ENCODE results near the gene PIERCE2. TPM values are rescaled to one million over a fixed set of nuclear protein-coding genes. Genes with fewer than 3 reads are reported as not detected.

The PIERCE2 gene, protein sequence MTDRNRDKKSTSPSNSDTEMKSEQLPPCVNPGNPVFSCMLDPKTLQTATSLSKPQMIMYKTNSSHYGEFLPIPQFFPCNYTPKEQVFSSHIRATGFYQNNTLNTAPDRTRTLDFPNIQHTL
- total RNA-seq (2014; rRNA removed; shearing (Covaris generic)) = not detected in 2 replicates

DNA sequence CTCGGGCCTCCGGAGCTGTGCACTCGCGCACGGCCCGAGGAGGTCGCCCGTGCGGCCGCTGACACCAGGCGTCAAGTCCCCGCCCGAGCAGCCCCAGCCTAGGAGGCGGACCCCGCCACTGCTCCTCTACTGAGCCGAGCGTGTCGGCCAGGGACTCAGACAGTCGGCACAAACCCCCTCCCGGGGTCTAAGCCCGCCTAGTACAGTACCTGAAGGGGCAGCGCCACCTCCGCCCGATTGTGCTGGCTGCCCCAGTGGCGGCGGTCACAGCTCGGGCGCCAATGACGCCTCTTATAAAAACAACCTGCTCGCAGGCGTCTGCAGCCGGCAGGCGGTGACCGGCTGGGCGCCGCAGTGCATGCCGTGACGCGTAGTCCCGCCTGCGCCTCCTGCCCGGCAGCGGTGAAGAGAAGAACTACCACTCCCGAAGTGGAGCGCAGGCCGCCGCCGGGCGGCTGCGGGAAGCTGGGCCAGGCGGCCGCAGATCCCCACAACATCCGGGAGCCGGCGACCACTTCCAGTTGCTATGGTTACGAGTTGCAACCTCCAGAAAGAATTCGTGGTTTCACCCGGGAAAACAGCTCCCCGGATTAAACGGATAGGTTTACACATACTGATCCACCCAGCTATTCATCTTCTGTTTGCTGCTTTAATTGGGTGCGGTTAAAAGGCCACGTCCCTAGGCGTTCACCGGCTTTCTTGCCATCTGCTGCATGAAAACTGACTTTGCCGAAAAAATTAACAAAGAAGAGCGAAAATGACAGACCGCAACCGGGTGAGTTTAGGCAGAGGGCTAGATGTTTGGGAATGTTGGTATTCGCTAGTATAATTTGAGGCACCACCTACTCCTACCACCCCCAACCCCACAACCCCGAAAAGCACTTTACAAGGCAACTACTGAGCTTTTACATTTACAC, at the start of gene PIERCE2, which contains the start of gene CCPG1:
TSS of gene PIERCE2 (plus strand) at position 484 of the 917 bp plus-strand sequence. CDS start at position 758, 274 bp downstream.
TSS of gene CCPG1 (minus strand) at position 348 of the 917 bp plus-strand sequence. CDS start 18,935 bp downstream, outside the sequence.
- H3K27me3 ChIP-seq (replicated peaks) = no peaks in the 10 kb centered on the region
- DNase-seq (ENCODE audit: low read depth in 1 of 2, low spot score in 2 of 2) = peak; percentile 94 to 96
- 0 out of 2 replicates have a peak, but pooled peaks cover 2% of the 10 kb centered on the region for H3K4me1 ChIP-seq (replicated peaks)
- peak within 1 kb of the TSS; percentile 52 for H3K27ac ChIP-seq
- no peaks in the 10 kb centered on the region; the same call in 1 of the 2 replicates for H3K36me3 ChIP-seq
- H3K4me3 ChIP-seq = peak within 1 kb of the TSS; percentile 67
- no peaks in the 10 kb centered on the region for H3K9me3 ChIP-seq (replicated peaks)

DNA sequence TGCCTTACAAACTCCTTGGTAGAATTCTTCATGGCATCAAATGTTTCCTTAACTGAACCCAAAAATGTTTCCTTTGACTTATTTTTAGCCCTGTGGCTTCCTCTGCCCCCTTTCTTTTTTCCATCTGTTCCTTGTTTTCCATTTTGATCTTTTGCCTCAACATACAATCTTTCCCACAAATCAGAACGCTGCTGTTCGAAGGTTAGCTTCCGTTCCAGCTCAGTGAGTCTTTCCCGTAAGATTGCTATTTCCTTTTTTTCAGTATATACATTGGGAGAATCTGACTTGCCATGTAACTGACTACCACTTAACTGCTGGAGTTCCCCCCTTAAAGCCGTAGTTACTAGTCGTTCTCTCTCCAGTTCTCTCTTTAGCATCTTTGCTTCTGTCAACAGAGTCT, 48.0 kb upstream of the PIERCE2 start:
- H3K4me1 ChIP-seq (replicated peaks) = no peaks in the 10 kb centered on the region

DNA sequence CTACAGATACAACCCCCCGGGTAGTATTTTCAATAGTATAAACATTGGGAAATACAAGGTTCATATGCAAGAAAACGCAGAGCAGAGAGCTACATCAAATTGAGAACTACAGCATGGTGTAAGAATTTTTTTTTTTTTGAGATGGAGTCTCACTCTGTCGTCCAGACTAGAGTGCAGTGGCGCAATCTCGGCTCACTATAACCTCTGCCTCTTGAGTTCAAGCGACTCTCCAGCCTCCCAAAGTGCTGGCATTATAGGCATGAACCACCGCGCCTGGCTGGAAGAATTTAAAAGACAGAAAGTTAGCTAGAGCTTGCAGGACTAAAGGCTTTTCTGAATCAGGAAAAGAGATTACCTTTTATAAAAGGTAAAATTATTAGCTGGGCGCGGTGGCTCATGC, 47.2 kb upstream of the PIERCE2 start:
- Histone ChIP-seq H3K36me3 (no peaks in the 10 kb centered on the region), H3K9me3 (replicated peaks) (no peaks in the 10 kb centered on the region), H3K4me3 (no peak overlapping the region), H3K27me3 (replicated peaks) (no peaks in the 10 kb centered on the region), H3K27ac (no peak overlapping the region), H3K4me1 (replicated peaks) (no peaks in the 10 kb centered on the region)
- no peak for DNase-seq (ENCODE audit: low read depth in 1 of 2, low spot score in 2 of 2)

More for the DNA sequence above, 48.0 kb upstream of the PIERCE2 start:
- H3K36me3 ChIP-seq = no peaks in the 10 kb centered on the region
- no peaks in the 10 kb centered on the region for H3K9me3 ChIP-seq (replicated peaks)
- no peaks in the 10 kb centered on the region for H3K27me3 ChIP-seq (replicated peaks)
- no peak overlapping the region for H3K27ac ChIP-seq
- DNase-seq (ENCODE audit: low read depth in 1 of 2, low spot score in 2 of 2) = no peak
- H3K4me3 ChIP-seq = no peak overlapping the region

DNA sequence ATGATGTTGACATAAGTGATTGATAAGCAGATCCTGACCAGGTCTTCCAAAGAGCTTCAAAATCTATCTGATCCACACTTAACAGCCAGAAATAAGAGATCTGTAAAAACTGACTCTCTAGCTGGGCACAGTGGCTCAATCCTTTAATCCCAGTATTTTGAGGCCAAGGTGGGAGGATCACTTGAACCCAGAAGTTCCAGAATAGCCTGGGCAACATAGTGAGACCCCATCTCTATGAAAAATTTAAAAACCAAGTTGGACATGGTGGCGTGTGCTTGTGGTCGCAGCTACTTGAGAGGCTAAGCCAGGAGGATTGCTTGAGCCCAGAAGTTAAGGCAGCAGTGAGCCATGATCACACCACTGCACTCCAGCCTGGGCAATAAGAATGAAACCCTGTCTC, 45.7 kb upstream of the PIERCE2 start:
- H3K4me1 ChIP-seq (replicated peaks) = no peaks in the 10 kb centered on the region
- H3K36me3 ChIP-seq = no peaks in the 10 kb centered on the region
- DNase-seq (ENCODE audit: low read depth in 1 of 2, low spot score in 2 of 2) = no peak
- no peaks in the 10 kb centered on the region for H3K27me3 ChIP-seq (replicated peaks)
- no peak overlapping the region for H3K27ac ChIP-seq
- H3K4me3 ChIP-seq = no peak overlapping the region
- H3K9me3 ChIP-seq (replicated peaks) = no peaks in the 10 kb centered on the region

GRCh38 chr15:55366981-55367380, 41.3 kb upstream of the PIERCE2 start:
- DNase-seq (ENCODE audit: low read depth in 1 of 2, low spot score in 2 of 2) = no peak
- Histone ChIP-seq H3K36me3 (no peaks in the 10 kb centered on the region), H3K27ac (no peak overlapping the region), H3K4me1 (replicated peaks) (no peaks in the 10 kb centered on the region), H3K4me3 (no peak overlapping the region), H3K9me3 (replicated peaks) (no peaks in the 10 kb centered on the region), H3K27me3 (replicated peaks) (no peaks in the 10 kb centered on the region)

- H3K27me3 ChIP-seq (replicated peaks) = no peaks in the 10 kb centered on the region
- H3K9me3 ChIP-seq (replicated peaks) = no peaks in the 10 kb centered on the region
- no peak overlapping the region for H3K4me3 ChIP-seq
- no peaks in the 10 kb centered on the region for H3K4me1 ChIP-seq (replicated peaks)
- no peak for DNase-seq (ENCODE audit: low read depth in 1 of 2, low spot score in 2 of 2)
- H3K27ac ChIP-seq = no peak overlapping the region
- no peaks in the 10 kb centered on the region for H3K36me3 ChIP-seq
These were observed 35.4 kb upstream of the PIERCE2 start for GRCh38 chr15:55372701-55373440.

GRCh38 chr15:55379095-55379494, 29.2 kb upstream of the PIERCE2 start:
- DNase-seq (ENCODE audit: low read depth in 1 of 2, low spot score in 2 of 2) = no peak
- H3K27me3 ChIP-seq (replicated peaks) = no peaks in the 10 kb centered on the region
- H3K4me3 ChIP-seq = no peak overlapping the region
- no peaks in the 10 kb centered on the region; the same call in 1 of the 2 replicates for H3K36me3 ChIP-seq
- H3K4me1 ChIP-seq (replicated peaks) = no peaks in the 10 kb centered on the region
- H3K27ac ChIP-seq = no peak overlapping the region
- no peaks in the 10 kb centered on the region for H3K9me3 ChIP-seq (replicated peaks)

GRCh38 chr15:55381595-55381994, 26.7 kb upstream of the PIERCE2 start:
- no peaks in the 10 kb centered on the region for H3K9me3 ChIP-seq (replicated peaks)
- no peak overlapping the region for H3K4me3 ChIP-seq
- no peaks in the 10 kb centered on the region for H3K4me1 ChIP-seq (replicated peaks)
- no peaks in the 10 kb centered on the region for H3K27me3 ChIP-seq (replicated peaks)
- H3K27ac ChIP-seq = no peak overlapping the region
- no peak for DNase-seq (ENCODE audit: low read depth in 1 of 2, low spot score in 2 of 2)
- H3K36me3 ChIP-seq = no peaks in the 10 kb centered on the region; the same call in 1 of the 2 replicates

DNA sequence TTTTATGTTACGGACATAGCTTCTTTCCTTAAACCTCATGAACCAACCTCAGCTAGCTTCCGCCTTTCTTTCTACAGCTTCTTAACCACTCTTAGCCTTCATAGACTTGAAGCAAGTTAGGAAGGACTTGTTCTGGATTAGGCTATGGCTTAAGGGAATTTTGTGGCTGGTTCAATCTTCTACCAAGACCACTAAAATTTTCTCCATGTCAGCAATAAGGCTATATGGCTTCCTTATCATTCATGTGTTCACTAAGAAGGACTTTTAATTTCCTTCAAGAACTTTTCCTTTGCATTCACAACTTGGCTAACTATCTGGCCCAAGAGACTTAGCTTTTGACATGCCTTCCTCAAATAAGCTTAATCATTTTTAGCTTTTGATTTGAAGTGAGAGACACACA, 24.6 kb upstream of the PIERCE2 start:
- Histone ChIP-seq H3K36me3 (no peaks in the 10 kb centered on the region; the same call in 1 of the 2 replicates), H3K27me3 (replicated peaks) (no peaks in the 10 kb centered on the region), H3K9me3 (replicated peaks) (no peaks in the 10 kb centered on the region), H3K4me1 (replicated peaks) (no peaks in the 10 kb centered on the region), H3K27ac (no peak overlapping the region), H3K4me3 (no peak overlapping the region)
- no peak for DNase-seq (ENCODE audit: low read depth in 1 of 2, low spot score in 2 of 2)

- DNase-seq (ENCODE audit: low read depth in 1 of 2, low spot score in 2 of 2) = no peak
These were observed 21.3 kb upstream of the PIERCE2 start for GRCh38 chr15:55387027-55387426.

DNA sequence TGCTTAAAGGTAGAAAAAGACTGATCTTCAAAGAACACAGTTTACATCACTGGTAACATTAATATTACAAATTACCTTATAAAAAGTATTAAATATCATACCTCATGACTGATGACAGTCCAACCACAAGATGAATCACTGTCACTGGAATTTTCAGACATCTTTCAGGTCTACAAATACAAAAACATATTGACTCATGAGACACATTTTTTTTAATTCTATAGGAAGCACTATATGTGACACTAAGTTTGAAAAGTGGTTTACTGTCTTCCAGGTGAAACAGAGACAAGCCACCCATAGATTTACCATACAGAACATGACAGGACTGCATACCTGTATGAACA, 19.1 kb upstream of the PIERCE2 start:
- no peak overlapping the region for H3K4me3 ChIP-seq
- no peaks in the 10 kb centered on the region for H3K9me3 ChIP-seq (replicated peaks)
- DNase-seq (ENCODE audit: low read depth in 1 of 2, low spot score in 2 of 2) = peak in 1 of 2 experiments; percentile 6
- no peaks in the 10 kb centered on the region; the same call in 1 of the 2 replicates for H3K36me3 ChIP-seq
- no peak overlapping the region for H3K27ac ChIP-seq
- H3K4me1 ChIP-seq (replicated peaks) = no peaks in the 10 kb centered on the region; the same call in 1 of the 2 replicates
- H3K27me3 ChIP-seq (replicated peaks) = no peaks in the 10 kb centered on the region

More at GRCh38 chr15:55387027-55387426, 21.3 kb upstream of the PIERCE2 start:
- Histone ChIP-seq H3K9me3 (replicated peaks) (no peaks in the 10 kb centered on the region), H3K4me3 (no peak overlapping the region), H3K27me3 (replicated peaks) (no peaks in the 10 kb centered on the region), H3K27ac (no peak overlapping the region), H3K36me3 (no peaks in the 10 kb centered on the region; the same call in 1 of the 2 replicates), H3K4me1 (replicated peaks) (no peaks in the 10 kb centered on the region; the same call in 1 of the 2 replicates)

- Histone ChIP-seq H3K36me3 (no peaks in the 10 kb centered on the region), H3K9me3 (replicated peaks) (no peaks in the 10 kb centered on the region), H3K27me3 (replicated peaks) (no peaks in the 10 kb centered on the region), H3K27ac (no peak overlapping the region), H3K4me1 (replicated peaks) (no peaks in the 10 kb centered on the region), H3K4me3 (no peak overlapping the region)
- no peak for DNase-seq (ENCODE audit: low read depth in 1 of 2, low spot score in 2 of 2)
These were observed 13.6 kb upstream of the PIERCE2 start for GRCh38 chr15:55394694-55395093.

GRCh38 chr15:55398243-55398642, 10.1 kb upstream of the PIERCE2 start:
- Histone ChIP-seq H3K36me3 (no peaks in the 10 kb centered on the region), H3K4me3 (no peak overlapping the region), H3K27ac (no peak overlapping the region), H3K27me3 (replicated peaks) (no peaks in the 10 kb centered on the region), H3K9me3 (replicated peaks) (no peaks in the 10 kb centered on the region), H3K4me1 (replicated peaks) (no peaks in the 10 kb centered on the region)
- no peak for DNase-seq (ENCODE audit: low read depth in 1 of 2, low spot score in 2 of 2)

Data from SJSA1 (cell line).